ENCODE results near the gene RBP2. TPM values are rescaled to one million over a fixed set of nuclear protein-coding genes. Genes with fewer than 3 reads are reported as not detected.

The RBP2 gene
- total and polyA plus RNA-seq, 10 of the 15 experiments (the other 5 are each of a cell fraction or from before 2014, with no cell fraction given): not detected

DNA sequence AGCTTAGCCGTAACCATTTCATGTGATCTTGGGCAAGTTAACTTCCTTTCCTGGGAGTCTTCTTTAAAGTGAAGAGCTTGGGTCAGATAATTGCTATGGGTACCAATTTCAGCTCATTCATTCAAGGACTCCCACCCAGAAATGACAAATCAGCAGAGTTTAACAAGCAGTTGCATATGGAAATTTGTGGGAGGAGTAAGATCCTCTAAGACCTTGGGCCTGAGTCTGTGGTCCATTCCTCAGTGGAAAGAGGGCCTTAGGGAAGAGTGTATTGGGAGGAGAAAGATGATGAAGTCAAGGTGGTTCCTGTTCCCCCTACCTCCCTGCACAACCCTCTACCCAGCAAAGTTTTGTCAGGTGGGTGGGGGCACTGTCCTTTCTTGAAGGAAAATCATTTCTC, 42.1 kb downstream of the RBP2 start:
- H3K9ac ChIP-seq (ENCODE audit: control insufficient read depth, insufficient read depth, low read length): no peak overlapping the region
- H2AFZ ChIP-seq (ENCODE audit: control insufficient read depth, low read depth, low read length): no peak overlapping the region
- RAD21 ChIA-PET (ENCODE audit: unreplicated experiment): no interaction called here
- intact Hi-C loops (cut with micrococcal nuclease; ENCODE audit: unreplicated experiment): no loop called here
- POLR2A ChIA-PET: no interaction called here
- no peak overlapping the region for H3K4me3 ChIP-seq
- ATAC-seq: no peak
- no peak overlapping the region for H3K27ac ChIP-seq (ENCODE audit: control insufficient read depth, insufficient read depth)
- FAIRE-seq: no peak
- no peaks in the 10 kb centered on the region for H3K4me1 ChIP-seq (ENCODE audit: control insufficient read depth, insufficient read depth, low read length)
- H3K9me3 ChIP-seq (replicated peaks; ENCODE audit: control insufficient read depth, insufficient read depth, low read length): no peaks in the 10 kb centered on the region
- TF ChIP-seq, protein P1, sequence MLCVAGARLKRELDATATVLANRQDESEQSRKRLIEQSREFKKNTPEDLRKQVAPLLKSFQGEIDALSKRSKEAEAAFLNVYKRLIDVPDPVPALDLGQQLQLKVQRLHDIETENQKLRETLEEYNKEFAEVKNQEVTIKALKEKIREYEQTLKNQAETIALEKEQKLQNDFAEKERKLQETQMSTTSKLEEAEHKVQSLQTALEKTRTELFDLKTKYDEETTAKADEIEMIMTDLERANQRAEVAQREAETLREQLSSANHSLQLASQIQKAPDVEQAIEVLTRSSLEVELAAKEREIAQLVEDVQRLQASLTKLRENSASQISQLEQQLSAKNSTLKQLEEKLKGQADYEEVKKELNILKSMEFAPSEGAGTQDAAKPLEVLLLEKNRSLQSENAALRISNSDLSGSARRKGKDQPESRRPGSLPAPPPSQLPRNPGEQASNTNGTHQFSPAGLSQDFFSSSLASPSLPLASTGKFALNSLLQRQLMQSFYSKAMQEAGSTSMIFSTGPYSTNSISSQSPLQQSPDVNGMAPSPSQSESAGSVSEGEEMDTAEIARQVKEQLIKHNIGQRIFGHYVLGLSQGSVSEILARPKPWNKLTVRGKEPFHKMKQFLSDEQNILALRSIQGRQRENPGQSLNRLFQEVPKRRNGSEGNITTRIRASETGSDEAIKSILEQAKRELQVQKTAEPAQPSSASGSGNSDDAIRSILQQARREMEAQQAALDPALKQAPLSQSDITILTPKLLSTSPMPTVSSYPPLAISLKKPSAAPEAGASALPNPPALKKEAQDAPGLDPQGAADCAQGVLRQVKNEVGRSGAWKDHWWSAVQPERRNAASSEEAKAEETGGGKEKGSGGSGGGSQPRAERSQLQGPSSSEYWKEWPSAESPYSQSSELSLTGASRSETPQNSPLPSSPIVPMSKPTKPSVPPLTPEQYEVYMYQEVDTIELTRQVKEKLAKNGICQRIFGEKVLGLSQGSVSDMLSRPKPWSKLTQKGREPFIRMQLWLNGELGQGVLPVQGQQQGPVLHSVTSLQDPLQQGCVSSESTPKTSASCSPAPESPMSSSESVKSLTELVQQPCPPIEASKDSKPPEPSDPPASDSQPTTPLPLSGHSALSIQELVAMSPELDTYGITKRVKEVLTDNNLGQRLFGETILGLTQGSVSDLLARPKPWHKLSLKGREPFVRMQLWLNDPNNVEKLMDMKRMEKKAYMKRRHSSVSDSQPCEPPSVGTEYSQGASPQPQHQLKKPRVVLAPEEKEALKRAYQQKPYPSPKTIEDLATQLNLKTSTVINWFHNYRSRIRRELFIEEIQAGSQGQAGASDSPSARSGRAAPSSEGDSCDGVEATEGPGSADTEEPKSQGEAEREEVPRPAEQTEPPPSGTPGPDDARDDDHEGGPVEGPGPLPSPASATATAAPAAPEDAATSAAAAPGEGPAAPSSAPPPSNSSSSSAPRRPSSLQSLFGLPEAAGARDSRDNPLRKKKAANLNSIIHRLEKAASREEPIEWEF (IDR thresholded peaks at IDR 0.05; ENCODE audit: insufficient replicate concordance, low read depth, low read length): no peak
- no peak for TF ChIP-seq EZH2 (IDR thresholded peaks at IDR 0.05; ENCODE audit: borderline replicate concordance, control insufficient read depth, low read depth, low read length)
- TF ChIP-seq, protein P2, sequence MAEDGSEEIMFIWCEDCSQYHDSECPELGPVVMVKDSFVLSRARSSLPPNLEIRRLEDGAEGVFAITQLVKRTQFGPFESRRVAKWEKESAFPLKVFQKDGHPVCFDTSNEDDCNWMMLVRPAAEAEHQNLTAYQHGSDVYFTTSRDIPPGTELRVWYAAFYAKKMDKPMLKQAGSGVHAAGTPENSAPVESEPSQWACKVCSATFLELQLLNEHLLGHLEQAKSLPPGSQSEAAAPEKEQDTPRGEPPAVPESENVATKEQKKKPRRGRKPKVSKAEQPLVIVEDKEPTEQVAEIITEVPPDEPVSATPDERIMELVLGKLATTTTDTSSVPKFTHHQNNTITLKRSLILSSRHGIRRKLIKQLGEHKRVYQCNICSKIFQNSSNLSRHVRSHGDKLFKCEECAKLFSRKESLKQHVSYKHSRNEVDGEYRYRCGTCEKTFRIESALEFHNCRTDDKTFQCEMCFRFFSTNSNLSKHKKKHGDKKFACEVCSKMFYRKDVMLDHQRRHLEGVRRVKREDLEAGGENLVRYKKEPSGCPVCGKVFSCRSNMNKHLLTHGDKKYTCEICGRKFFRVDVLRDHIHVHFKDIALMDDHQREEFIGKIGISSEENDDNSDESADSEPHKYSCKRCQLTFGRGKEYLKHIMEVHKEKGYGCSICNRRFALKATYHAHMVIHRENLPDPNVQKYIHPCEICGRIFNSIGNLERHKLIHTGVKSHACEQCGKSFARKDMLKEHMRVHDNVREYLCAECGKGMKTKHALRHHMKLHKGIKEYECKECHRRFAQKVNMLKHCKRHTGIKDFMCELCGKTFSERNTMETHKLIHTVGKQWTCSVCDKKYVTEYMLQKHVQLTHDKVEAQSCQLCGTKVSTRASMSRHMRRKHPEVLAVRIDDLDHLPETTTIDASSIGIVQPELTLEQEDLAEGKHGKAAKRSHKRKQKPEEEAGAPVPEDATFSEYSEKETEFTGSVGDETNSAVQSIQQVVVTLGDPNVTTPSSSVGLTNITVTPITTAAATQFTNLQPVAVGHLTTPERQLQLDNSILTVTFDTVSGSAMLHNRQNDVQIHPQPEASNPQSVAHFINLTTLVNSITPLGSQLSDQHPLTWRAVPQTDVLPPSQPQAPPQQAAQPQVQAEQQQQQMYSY (CRISPR knock-in tag; IDR thresholded peaks at IDR 0.05): no peak
- TF ChIP-seq SUZ12 (IDR thresholded peaks at IDR 0.05; ENCODE audit: unreplicated experiment): no peak
- TF ChIP-seq TBL1XR1 (IDR thresholded peaks at IDR 0.05; ENCODE audit: low read depth, low read length): no peak
- no peak for TF ChIP-seq ETV6 (conservative IDR thresholded peaks at IDR 0.05 in 1 of 2, IDR thresholded peaks at IDR 0.05 in 1 of 2; ENCODE audit: borderline replicate concordance in 1 of 2, low read depth in 1 of 2)
- TF ChIP-seq ZZZ3 (IDR thresholded peaks at IDR 0.05; ENCODE audit: control insufficient read depth, insufficient read length, low read depth): no peak
- TF ChIP-seq, protein P3, sequence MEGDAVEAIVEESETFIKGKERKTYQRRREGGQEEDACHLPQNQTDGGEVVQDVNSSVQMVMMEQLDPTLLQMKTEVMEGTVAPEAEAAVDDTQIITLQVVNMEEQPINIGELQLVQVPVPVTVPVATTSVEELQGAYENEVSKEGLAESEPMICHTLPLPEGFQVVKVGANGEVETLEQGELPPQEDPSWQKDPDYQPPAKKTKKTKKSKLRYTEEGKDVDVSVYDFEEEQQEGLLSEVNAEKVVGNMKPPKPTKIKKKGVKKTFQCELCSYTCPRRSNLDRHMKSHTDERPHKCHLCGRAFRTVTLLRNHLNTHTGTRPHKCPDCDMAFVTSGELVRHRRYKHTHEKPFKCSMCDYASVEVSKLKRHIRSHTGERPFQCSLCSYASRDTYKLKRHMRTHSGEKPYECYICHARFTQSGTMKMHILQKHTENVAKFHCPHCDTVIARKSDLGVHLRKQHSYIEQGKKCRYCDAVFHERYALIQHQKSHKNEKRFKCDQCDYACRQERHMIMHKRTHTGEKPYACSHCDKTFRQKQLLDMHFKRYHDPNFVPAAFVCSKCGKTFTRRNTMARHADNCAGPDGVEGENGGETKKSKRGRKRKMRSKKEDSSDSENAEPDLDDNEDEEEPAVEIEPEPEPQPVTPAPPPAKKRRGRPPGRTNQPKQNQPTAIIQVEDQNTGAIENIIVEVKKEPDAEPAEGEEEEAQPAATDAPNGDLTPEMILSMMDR (IDR thresholded peaks at IDR 0.05 in 2 of 3, conservative IDR thresholded peaks at IDR 0.05 in 1 of 3; ENCODE audit: control insufficient read depth in 2 of 3, extremely low read depth in 1 of 3, insufficient read depth in 1 of 3, low read depth in 3 of 3, low read length in 3 of 3): no peak
- TF ChIP-seq MEF2B (IDR thresholded peaks at IDR 0.05; ENCODE audit: partially characterized antibody, poor library complexity, severe bottlenecking): no peak
- TF ChIP-seq POLR2A (IDR thresholded peaks at IDR 0.05; ENCODE audit: low read depth, low read length): no peak
- TF ChIP-seq CREB1 (IDR thresholded peaks at IDR 0.05; ENCODE audit: low read depth): no peak
- in situ Hi-C loops (cut with MboI): loop anchor here (25.0 kb wide), 1 partner anchor 1428 kb away; no protein-coding TSS in a partner anchor
- no TSS peak for BruUV-seq (replicated peaks)
- WGBS (ENCODE audit: insufficient coverage, insufficient replicate concordance, low lambda C conversion rate, missing lambda C conversion rate): 100% methylated on average over 1 of the region's 1 CpG
- H3K79me2 ChIP-seq (ENCODE audit: control insufficient read depth, insufficient read depth, low read length): no peaks in the 10 kb centered on the region
- CTCF ChIA-PET: interaction anchor here (0.8 kb wide), 1 partner anchor 511 kb away, joined by 3 read pairs; no protein-coding TSS in a partner anchor
- H3K27me3 ChIP-seq (replicated peaks in 1 of 2; ENCODE audit: control insufficient read depth in 2 of 2, insufficient read depth in 2 of 2, low read length in 1 of 2): no peaks in the 10 kb centered on the region
- H3K36me3 ChIP-seq (ENCODE audit: control insufficient read depth in 2 of 2, insufficient read depth in 2 of 2, low read length in 1 of 2): no peaks in the 10 kb centered on the region
- no peak for DNase-seq (ENCODE audit: low read depth, low spot score)
- SMC1A ChIA-PET (ENCODE audit: uncharacterized antibody, unreplicated experiment): interaction anchor here (1.2 kb wide), 2 partner anchors 8 to 23 kb away, joined by 3 to 4 read pairs; no protein-coding TSS in a partner anchor
- H3K4me2 ChIP-seq (ENCODE audit: control insufficient read depth, insufficient read depth): no peak overlapping the region
- no peaks in the 10 kb centered on the region for H4K20me1 ChIP-seq (ENCODE audit: control insufficient read depth, insufficient read depth)

Data from GM12878 (cell line).